HL-60 (cell line): ENCODE data around the gene CEP112.

Experiments
- CTCF ChIP-seq: IDR thresholded peaks from one replicate; pipeline ENCODE4 v1.5.1; 2011; ENCODE audit warnings: low read length, control low read depth, inconsistent platforms; ENCODE audit not compliant: insufficient read depth
- POLR2AphosphoS5 ChIP-seq: IDR thresholded peaks from 2 replicates; pipeline ENCODE4 v1.6.1; 2012; ENCODE audit warnings: low read depth
- REST ChIP-seq: IDR thresholded peaks from 2 replicates; pipeline ENCODE4 v1.6.1; 2012; ENCODE audit warnings: low read depth; ENCODE audit not compliant: insufficient replicate concordance

- TF ChIP-seq CTCF: no peak
- no peak for TF ChIP-seq POLR2AphosphoS5
- no peak for TF ChIP-seq REST
These were observed 523.7 kb downstream of the CEP112 start for GRCh38 chr17:65668211-65668610.
